ENCODE measurements around the gene ARL8A. TPM values are rescaled to one million over a fixed set of nuclear protein-coding genes. Genes with fewer than 3 reads are reported as not detected.
A peak's percentile ranks its signal among the peaks of the same experiment; 100 is the strongest.

ARL8A gene
- total RNA-seq, 1 experiment from 2014 or later: 27.8 TPM

GRCh38 chr1:202189001-202189790 lies 44.7 kb upstream of the ARL8A start:
- CTCF ChIA-PET: interaction anchor here (0.5 to 2.3 kb wide), 25 partner anchors 11 to 530 kb away, joined by 3 to 23 read pairs (median 4); partner anchors contain the start of gene UBE2T
- no peaks in the 10 kb centered on the region for H3K36me3 ChIP-seq (ENCODE audit: control insufficient read depth, insufficient read depth, low read length)
- no peaks in the 10 kb centered on the region for H3K9me3 ChIP-seq
- BruUV-seq (replicated peaks): no TSS peak
- peaks cover 21% of the 10 kb centered on the region for H3K4me1 ChIP-seq
- H3K9me3 Mint-ChIP-seq (ENCODE audit: unreplicated experiment): no peaks in the 10 kb centered on the region
- TF ChIP-seq CTCF (IDR thresholded peaks at IDR 0.05; ENCODE audit: insufficient read depth in 1 of 2, low read depth in 1 of 2, low read length in 1 of 2, severe bottlenecking in 1 of 2, unreplicated experiment in 1 of 2): peak; percentile 84 to 88
- H3K27ac Mint-ChIP-seq (ENCODE audit: unreplicated experiment): no peak overlapping the region
- POLR2A ChIA-PET: interaction anchor here (0.6 to 0.7 kb wide), 3 partner anchors 127 to 662 kb away, joined by 3 to 4 read pairs (median 3); no protein-coding TSS in a partner anchor
- no peak overlapping the region for H3K4me3 ChIP-seq (ENCODE audit: low read depth, low read length)
- no peak overlapping the region for H3K4me3 Mint-ChIP-seq (ENCODE audit: unreplicated experiment)
- no peaks in the 10 kb centered on the region for H3K36me3 Mint-ChIP-seq (ENCODE audit: insufficient read depth, unreplicated experiment)
- intact Hi-C loops (cut with micrococcal nuclease; ENCODE audit: unreplicated experiment): loop anchor here (1.0 to 5.0 kb wide), 2 partner anchors 68 to 126 kb away; no protein-coding TSS in a partner anchor
- peaks cover 13% of the 10 kb centered on the region for H3K4me1 Mint-ChIP-seq (ENCODE audit: low read depth, unreplicated experiment)
- peak; percentile 79 to 86 for DNase-seq
- H3K27me3 Mint-ChIP-seq (ENCODE audit: insufficient read depth, unreplicated experiment): peaks cover 2% of the 10 kb centered on the region
- H3K27me3 ChIP-seq (replicated peaks; ENCODE audit: control insufficient read depth, insufficient read depth, low read length): no peaks in the 10 kb centered on the region

DNA sequence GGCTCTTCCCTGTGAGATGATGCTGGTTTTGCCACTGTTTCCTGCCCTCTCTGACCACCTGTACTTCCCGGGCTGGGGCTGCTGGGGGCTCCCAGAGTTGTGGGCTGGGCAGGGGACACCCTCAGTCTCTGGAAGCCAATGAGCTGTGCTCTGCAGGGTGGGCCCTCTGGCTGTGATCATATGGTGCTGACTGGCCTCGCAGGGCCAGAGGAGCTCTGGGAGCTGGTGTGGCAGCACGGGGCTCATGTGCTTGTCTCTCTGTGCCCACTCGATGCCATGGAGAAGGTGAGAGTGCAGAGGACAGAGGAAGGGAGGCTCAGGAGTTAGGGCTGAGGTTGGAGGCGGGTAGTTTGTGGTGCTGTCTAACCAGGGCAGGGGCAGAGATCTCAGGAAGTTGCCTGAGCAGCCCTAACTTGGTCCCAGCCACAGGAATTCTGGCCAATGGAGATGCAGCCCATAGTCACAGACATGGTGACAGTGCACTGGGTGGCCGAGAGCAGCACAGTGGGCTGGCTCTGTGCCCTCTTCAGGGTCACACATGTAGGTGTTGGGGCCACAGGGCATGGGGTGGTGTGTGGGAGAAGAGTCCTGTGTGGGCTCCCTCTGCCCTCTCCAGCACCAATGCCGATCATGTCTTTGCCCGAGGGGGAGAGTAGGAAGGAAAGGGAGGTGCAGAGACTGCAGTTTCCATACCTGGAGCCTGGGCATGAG lies 43.3 kb upstream of the ARL8A start:
- H3K4me3 Mint-ChIP-seq (ENCODE audit: unreplicated experiment): no peak overlapping the region
- ChIA-PET CTCF (interaction anchor here (0.7 to 1.6 kb wide), 2 partner anchors 8 to 29 kb away, joined by 3 to 4 read pairs; no protein-coding TSS in a partner anchor), POLR2A (no interaction called here)
- peaks cover 20% of the 10 kb centered on the region for H3K4me1 Mint-ChIP-seq (ENCODE audit: low read depth, unreplicated experiment)
- H3K36me3 Mint-ChIP-seq (ENCODE audit: insufficient read depth, unreplicated experiment): peaks cover under 1% of the 10 kb centered on the region
- intact Hi-C loops (cut with micrococcal nuclease; ENCODE audit: unreplicated experiment): loop anchor here (5.0 kb wide), 1 partner anchor 69 kb away; no protein-coding TSS in a partner anchor
- Histone ChIP-seq H3K36me3 (ENCODE audit: control insufficient read depth, insufficient read depth, low read length) (no peaks in the 10 kb centered on the region), H3K4me1 (peaks cover 17% of the 10 kb centered on the region), H3K27me3 (replicated peaks; ENCODE audit: control insufficient read depth, insufficient read depth, low read length) (no peaks in the 10 kb centered on the region), H3K9me3 (no peaks in the 10 kb centered on the region), H3K4me3 (ENCODE audit: low read depth, low read length) (no peak overlapping the region)
- H3K9me3 Mint-ChIP-seq (ENCODE audit: unreplicated experiment): no peaks in the 10 kb centered on the region
- no peak for TF ChIP-seq CTCF (IDR thresholded peaks at IDR 0.05; ENCODE audit: insufficient read depth in 1 of 2, low read depth in 1 of 2, low read length in 1 of 2, severe bottlenecking in 1 of 2, unreplicated experiment in 1 of 2)
- no TSS peak for BruUV-seq (replicated peaks)
- H3K27me3 Mint-ChIP-seq (ENCODE audit: insufficient read depth, unreplicated experiment): peaks cover 2% of the 10 kb centered on the region
- no peak overlapping the region for H3K27ac Mint-ChIP-seq (ENCODE audit: unreplicated experiment)
- DNase-seq: no peak

GRCh38 chr1:202187041-202187671 lies 42.6 kb upstream of the ARL8A start:
- no peaks in the 10 kb centered on the region for H3K9me3 Mint-ChIP-seq (ENCODE audit: unreplicated experiment)
- Histone ChIP-seq H3K4me1 (peaks cover 13% of the 10 kb centered on the region), H3K9me3 (no peaks in the 10 kb centered on the region), H3K4me3 (ENCODE audit: low read depth, low read length) (no peak overlapping the region), H3K36me3 (ENCODE audit: control insufficient read depth, insufficient read depth, low read length) (no peaks in the 10 kb centered on the region), H3K27me3 (replicated peaks; ENCODE audit: control insufficient read depth, insufficient read depth, low read length) (no peaks in the 10 kb centered on the region)
- peaks cover 20% of the 10 kb centered on the region for H3K4me1 Mint-ChIP-seq (ENCODE audit: low read depth, unreplicated experiment)
- H3K27ac Mint-ChIP-seq (ENCODE audit: unreplicated experiment): no peak overlapping the region
- BruUV-seq (replicated peaks): no TSS peak
- peaks cover 6% of the 10 kb centered on the region for H3K36me3 Mint-ChIP-seq (ENCODE audit: insufficient read depth, unreplicated experiment)
- peaks cover 2% of the 10 kb centered on the region for H3K27me3 Mint-ChIP-seq (ENCODE audit: insufficient read depth, unreplicated experiment)
- POLR2A ChIA-PET: no interaction called here
- TF ChIP-seq CTCF (IDR thresholded peaks at IDR 0.05; ENCODE audit: insufficient read depth in 1 of 2, low read depth in 1 of 2, low read length in 1 of 2, severe bottlenecking in 1 of 2, unreplicated experiment in 1 of 2): no peak
- H3K4me3 Mint-ChIP-seq (ENCODE audit: unreplicated experiment): no peak overlapping the region
- intact Hi-C loops (cut with micrococcal nuclease; ENCODE audit: unreplicated experiment): loop anchor here (5.0 kb wide), 1 partner anchor 70 kb away; no protein-coding TSS in a partner anchor
- no peak for DNase-seq
- CTCF ChIA-PET: interaction anchor here (0.7 kb wide), 1 partner anchor 9 kb away, joined by 4 read pairs; no protein-coding TSS in a partner anchor
